K562 (cell line): ENCODE measurements around the gene KIR3DL2.
"Not testable (repeated sequence)": the region's sequence is repeated elsewhere in the genome, so short reads cannot be mapped to it uniquely, and the experiment has no call there.

Experiments used
- ARID4B ChIP-seq: sonication (generic); formaldehyde crosslinking; IDR thresholded peaks from 2 replicates; pipeline ENCODE4 v1.8.0; 2022; ENCODE audit warnings: mild to moderate bottlenecking, missing genetic modification reagents
- CREB5 ChIP-seq: fragments of 250-450 bp; sonication (Bioruptor Pico); IDR thresholded peaks from 2 replicates; pipeline ENCODE4 v1.5.0; 2020; ENCODE audit warnings: mild to moderate bottlenecking
- CTCF ChIP-seq, 3 experiments: IDR thresholded peaks in 2 of 3; conservative IDR thresholded peaks in 1 of 3; 2 replicates each; pipeline ENCODE4 v1.5.1; 2011 to 2012; ENCODE audit warnings: low read length in 3 of 3, mild to moderate bottlenecking in 3 of 3, control low read depth in 2 of 3, improper control_type of control experiment in 1 of 3, inconsistent platforms in 1 of 3, low read depth in 1 of 3, mixed read lengths in 1 of 3, moderate library complexity in 1 of 3; ENCODE audit not compliant: insufficient read depth in 2 of 3
- ELK1 ChIP-seq: sonication (generic); formaldehyde crosslinking; IDR thresholded peaks from 2 replicates; pipeline ENCODE4 v1.8.1; 2022; ENCODE audit warnings: missing genetic modification reagents
- FOSL1 ChIP-seq: fragments of 200-800 bp; sonication (Bioruptor generic); conservative IDR thresholded peaks from 2 replicates; pipeline ENCODE4 v1.6.1; 2016; ENCODE audit warnings: missing genetic modification characterization, missing compliant biosample characterization
- MTA2 ChIP-seq: fragments of 450-650 bp; IDR thresholded peaks from 2 replicates; pipeline ENCODE4 v1.6.1; 2016; ENCODE audit warnings: low read depth
- NCOA1 ChIP-seq: fragments of 450-650 bp; IDR thresholded peaks from 2 replicates; pipeline ENCODE4 v1.6.1; 2016; ENCODE audit warnings: low read depth
- TCFL5 ChIP-seq: fragments of 250-450 bp; sonication (Bioruptor Pico); conservative IDR thresholded peaks from 2 replicates; pipeline ENCODE4 v1.6.1; 2021; ENCODE audit warnings: mild to moderate bottlenecking, moderate library complexity, matching md5 sums
- ZNF263 ChIP-seq: sonication (generic); formaldehyde crosslinking; IDR thresholded peaks from 2 replicates; pipeline ENCODE4 v1.8.0; 2022; ENCODE audit warnings: mild to moderate bottlenecking, missing genetic modification reagents, borderline replicate concordance
- ZNF778 ChIP-seq: fragments of 450-650 bp; formaldehyde crosslinking; IDR thresholded peaks from 2 replicates; pipeline ENCODE4 v1.4.0; 2020; ENCODE audit warnings: mild to moderate bottlenecking, moderate library complexity

GRCh38 chr19:54898685-54899084 lies 48.4 kb downstream of the KIR3DL2 start:
- TF ChIP-seq FOSL1 (tag); TCFL5 (CRISPR knock-in tag); CTCF (IDR thresholded peaks at IDR 0.05 in 2 of 3, conservative IDR thresholded peaks at IDR 0.05 in 1 of 3; ENCODE audit: insufficient read depth in 2 of 3, low read depth in 1 of 3, low read length in 3 of 3); NCOA1; MTA2; ELK1; ZNF778 (CRISPR knock-in tag); CREB5; ARID4B (CRISPR knock-in tag): not testable (repeated sequence)
- TF ChIP-seq ZNF263 (CRISPR knock-in tag) = peak; percentile 53; the same call in 1 of the 2 replicates
